NCI-H2196 (cell line): ENCODE data around the gene UBE2D3.
A peak's percentile ranks its signal among the peaks of the same experiment; 100 is the strongest.
"Not testable (repeated sequence)": the region's sequence is repeated elsewhere in the genome, so short reads cannot be mapped to it uniquely, and the experiment has no call there.

Experiments used
- DNase-seq: peaks from one replicate; lab custom pipeline; 2025; ENCODE audit not compliant: unreplicated experiment; lab: John Stamatoyannopoulos, UW

The UBE2D3 gene

DNA sequence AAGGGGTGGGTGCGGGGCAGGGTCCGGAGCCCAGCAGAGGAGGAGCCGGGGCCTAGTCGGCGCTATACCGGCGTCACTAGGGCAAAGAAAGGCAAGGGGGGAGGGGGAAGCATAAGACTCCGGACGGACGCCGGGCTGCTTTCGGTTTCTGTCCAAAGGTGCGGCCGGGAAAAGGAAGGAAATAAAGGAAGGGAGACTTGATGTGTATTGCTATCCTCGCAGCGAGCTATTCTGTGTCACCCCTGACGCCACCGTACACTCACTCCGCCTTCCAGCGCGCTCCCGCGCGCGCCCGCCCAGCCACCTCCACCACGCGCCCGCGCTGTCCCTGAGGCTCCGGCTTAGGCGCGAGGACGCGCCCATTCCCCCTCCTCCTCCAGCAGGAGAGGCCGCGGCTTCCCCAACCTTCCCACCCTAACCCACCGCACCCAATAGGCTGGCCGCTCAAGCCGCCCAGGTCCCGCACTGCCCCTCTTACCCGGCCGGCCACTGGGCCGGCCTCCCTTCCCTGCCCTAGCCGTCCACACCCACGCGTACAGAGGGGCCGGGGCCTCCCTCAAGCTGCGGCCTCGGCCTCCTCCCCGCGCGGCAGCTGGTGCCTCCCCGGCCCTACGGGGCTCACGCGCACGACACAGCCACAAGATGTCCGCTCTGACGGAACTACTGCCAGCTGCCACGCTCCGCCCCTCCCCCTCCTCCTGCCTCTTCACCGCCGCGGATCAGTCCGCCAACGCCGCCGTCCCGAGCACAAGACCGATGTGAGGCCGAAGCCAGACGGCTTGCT lies at the start of gene UBE2D3:
Gene UBE2D3 (minus strand): TSS at position 662 of the 784 bp plus-strand sequence. CDS start 1,043 bp downstream, outside the sequence.
- DNase-seq, result peak; percentile 79

DNA sequence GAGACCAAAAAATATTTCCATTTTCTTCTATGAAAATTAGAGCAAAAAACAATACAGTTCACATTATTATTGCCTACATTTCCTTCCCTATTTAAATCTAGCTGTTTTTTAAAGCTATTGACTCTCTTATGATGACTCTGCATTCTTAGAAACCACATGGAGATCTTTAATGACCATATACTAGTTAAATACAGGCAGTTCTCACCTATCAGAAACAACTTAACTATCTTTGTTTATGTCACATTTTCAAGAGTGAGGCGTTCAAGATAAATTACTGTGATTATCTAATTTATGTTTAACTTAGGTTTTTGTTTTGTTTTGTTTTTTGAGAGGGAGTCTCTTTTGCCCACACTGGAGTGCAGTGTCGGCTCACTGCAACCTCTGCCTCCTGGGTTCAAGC lies 44.4 kb upstream of the UBE2D3 start:
- no peak for DNase-seq

DNA sequence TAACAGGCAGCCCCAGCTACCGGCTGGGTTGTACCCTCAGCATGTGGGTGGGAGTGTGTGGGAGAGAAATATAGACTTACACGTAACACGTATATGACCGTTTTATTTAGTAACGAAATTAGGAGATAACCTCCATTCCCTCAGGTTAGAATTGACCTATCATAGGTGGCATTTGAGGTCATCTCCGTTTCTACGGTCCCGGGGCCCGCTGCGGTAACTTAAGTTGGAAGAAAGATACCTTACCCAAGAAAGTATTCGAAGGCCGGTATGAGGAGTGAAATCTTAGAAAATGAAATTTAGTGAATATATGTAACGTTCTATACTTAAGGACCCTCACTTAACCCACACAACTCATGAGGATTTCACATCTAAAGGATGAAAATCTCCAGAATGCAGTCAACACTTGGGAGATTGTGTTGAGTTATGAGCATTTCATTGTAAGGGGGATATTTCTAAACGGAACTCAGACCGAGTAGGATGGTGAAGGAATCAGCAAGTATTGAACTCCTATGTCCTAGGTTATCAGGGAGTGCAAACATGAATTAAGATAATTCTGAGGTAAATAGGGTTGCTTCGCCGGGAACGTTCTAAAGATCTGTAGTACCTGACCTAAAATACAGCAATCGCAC lies 42.3 kb upstream of the UBE2D3 start:
- no peak for DNase-seq

DNA sequence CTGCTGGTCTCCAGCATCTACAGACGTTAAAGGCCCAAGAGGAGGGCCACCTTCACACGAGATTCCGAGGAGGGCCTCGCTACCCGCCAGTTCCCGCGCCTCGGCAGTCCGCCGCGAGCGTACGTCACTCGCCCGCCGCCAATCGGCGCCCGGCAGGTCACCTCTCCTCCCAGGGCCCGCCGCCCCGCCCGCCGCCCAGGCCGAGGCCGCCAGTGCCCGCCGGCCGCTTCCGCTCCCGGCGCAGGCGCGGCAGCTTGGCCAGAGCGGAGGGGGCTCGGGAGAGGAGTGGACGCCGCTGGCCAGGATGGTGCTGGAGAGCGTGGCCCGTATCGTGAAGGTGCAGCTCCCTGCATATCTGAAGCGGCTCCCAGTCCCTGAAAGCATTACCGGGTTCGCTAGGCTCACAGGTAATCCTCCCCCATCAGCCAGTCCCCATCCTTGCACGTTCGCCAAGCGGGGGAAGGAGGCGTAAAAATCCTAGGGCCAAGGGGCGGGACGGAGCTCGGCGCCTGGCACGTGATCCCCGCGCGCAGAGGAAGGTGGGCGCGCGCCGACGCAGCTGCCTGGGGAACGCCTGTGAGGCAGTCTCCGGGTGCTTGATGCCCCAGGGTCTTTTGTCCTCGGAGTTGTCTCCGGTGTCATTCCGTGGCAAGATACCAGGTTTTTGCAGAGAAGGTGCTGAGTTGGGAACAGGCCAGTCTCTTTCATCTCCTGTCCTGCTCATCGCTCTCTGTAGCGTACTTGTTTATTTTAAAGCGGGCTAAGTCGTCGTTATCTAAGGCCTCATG lies 41.6 kb upstream of the UBE2D3 start, which contains the start of gene CISD2:
Gene CISD2 (plus strand): TSS at position 212 of the 788 bp plus-strand sequence. CDS start 93 bp downstream, at position 305.
- peak; percentile 82 for DNase-seq

DNA sequence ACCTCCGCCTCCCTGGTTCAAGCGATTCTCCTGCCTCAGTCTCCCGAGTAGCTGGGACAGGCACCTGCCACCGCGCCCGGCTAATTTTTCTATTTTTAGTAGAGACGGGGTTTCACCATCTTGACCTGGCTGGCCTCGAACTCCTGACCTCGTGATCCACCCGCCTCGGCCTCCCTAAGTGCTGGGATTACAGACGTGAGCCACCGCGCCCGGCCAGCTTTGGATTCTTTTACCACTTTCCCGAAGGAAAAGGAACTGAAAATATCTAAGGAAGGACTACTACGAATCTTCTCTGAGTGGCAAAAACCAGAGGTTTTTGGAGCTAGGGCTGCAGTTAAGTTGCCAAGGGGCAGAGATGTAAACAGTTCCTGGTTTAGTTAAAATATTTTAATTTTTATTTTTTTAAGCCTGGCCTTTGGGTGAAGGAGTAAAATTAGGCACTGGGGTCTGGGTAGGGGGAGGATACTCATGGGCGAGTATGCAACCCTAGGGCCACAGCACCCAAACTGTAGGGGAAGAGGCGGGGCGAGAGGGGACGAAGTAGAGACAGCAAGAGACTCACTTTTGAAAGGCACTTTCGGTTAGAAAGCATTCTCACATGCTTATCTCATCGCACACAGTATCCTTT lies 40.9 kb upstream of the UBE2D3 start:
- DNase-seq, result peak; percentile 30

DNA sequence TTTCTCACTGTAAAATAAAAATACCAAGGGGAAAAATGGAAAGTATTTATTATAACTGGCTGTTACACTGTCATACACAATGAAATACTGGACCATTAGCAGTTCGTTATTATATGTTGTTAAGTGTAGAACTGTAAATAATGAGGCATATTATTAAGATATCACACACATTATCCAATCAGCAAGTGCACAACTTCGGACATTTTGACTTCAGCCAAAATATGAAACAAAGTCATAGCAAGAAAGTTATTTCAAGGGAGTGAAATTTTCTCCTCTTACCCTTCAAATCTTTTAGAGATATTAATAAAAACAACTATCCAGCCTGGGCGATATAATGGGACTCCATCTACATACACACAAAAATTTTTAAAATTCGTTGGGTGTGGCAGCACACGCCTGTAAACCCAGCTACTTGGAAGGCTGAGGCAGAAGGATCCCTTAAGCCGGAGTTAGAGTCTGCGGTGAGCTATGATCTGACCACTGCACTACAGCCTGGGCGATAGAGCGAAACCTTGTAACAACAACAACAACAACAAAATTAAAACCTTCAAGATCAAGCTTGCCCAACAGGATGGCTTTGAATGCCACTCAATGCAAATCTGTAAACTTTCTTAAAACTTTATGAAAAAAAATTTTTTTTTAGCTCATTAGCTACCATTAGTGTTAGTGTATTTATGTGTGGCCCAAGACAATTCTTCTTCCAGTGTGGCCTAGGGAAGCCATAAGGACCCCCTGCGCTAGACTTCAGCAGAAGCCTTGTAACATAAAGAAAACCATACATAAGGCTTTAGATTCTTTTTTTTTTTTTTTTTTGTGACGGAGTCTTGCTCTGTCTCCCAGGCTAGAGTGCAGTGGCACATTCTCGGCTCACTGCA lies 40.2 kb upstream of the UBE2D3 start:
- DNase-seq, result no peak

DNA sequence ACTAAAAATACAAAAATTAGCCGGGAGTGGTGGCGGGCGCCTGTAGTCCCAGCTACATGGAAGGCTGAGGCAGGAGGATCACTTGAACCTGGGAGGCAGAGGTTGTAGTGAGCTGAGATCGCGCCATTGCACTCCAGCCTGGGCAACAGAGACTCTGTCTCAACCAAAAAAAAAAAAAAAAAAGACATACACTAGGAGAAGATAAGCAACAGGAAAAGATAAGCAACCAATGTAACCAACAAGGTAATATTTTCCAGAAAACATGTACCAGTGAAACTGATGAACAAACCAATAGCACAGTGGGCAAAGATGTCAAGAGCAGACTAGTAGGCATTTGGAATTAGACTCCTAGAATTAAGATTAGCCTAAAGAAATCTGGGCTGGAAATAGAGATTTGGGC lies 38.0 kb upstream of the UBE2D3 start:
- not testable (repeated sequence) for DNase-seq

DNA sequence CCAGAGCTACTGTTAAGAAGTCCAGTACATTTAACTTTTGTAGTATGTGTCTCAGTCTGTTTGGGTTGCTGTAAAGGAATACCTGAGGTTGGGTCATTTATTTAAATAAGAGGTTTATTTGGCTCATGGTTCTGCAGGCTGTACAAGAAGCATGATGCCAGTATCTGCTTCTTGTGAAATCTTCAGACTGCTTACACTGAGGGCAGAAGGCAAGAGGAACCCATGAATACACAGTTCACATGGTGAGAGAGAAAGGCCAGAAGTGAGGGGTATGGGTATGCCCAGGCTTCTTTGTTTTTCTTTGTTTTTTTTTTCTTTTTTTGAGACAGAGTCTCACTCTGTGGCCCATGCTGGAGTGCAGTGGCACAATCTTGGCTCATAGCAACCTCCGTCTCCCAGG lies 35.4 kb upstream of the UBE2D3 start:
- DNase-seq, result no peak

DNA sequence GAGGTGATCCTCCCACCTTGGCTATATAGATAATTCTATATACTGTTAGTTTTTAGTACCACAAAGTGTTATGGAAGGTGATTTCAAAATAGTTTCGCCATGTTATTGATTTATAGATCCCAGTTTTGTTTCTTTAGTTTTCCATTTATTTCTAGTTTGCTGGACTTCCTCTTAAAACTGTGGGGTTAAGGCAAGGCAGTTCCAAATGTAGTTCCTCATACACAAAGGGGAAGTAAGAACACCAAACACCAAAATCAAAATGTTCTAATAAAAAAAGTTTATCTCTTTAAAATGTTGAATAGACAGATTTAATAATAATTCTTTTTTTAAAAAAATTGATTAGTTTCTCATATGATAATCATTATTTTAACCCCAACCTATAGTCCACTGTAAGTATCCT lies 34.7 kb upstream of the UBE2D3 start:
- no peak for DNase-seq

DNA sequence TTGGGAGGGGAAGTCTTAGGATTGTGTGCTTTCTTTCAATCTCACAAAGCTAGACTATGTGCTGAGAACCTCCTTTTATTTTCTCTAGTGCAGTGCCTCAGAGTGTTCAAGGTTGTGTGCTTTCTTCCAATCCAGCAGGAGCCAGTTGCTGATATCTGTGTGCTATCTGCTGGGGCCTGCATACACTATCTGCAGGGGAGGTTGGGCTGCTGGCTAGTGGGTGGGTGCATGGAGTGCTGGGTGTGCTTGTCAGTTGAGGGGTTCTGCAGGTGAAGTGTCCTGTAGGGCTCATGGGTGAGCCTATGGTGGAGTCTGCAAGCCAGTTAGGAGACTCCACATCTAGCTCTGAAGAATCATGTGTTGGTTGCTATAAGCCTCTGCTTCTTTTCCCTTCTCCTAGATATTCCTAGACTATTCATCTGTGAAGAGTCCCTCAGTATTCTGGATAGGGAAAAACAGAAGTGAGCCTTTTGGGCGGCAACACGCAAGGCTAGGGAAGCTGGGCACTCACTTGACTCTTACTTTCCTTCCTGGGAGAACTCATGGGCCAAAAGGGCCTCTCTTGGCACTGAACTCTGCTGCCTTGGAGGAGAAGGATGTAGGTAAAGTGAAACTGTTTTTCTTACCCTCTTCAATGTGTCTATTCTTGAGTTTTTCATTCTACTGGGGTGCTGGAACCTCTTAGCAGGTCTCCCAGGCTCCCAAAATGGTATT lies 33.4 kb upstream of the UBE2D3 start:
- DNase-seq, result no peak

DNA sequence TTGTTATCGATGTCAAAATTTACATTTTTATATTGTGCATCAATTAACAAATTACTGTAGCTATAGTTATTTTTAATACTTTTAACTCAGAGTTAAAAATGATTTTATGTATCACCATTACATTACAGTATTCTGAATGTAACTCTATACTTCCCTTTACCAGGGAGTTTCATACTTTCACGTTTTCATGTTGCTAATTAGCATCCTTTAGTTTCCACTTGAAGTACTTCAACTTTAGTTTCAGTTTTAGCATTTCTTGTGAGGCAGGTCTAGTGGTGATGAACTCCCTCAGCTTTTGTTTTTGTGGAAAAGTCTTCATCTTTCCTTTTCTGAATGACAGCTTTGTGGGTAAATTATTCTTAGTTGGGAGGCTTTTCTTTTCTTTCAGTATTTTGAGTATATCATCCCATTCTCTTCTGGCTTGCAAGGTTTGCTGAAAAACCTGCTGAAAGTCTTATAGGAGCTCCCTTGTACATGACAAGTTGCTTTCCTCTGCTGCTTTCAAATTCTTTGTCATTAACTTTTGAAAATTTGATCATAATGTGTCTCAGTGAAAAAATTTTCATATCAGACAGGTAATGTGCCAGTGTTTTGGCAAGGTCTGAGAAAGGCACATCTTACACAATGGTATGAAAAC lies 31.6 kb upstream of the UBE2D3 start:
- no peak for DNase-seq

DNA sequence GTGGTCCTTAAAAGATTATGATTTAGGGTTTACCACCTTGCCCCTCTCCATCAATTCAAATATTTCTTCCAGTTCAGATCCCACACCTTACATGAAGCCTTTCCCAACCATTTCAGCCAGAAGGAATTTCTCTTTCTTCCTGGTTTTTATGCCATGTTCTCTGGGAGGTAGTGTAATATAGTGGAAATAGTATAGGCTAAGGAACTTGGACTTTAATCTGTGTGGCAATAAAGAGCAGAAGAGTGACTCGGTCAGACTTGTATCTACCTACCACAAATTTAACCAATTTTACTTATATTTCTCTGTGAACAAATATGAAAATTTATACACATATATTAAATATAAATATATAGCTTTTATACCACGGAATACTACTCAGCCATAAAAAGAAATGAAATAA lies 23.0 kb upstream of the UBE2D3 start:
- DNase-seq, result no peak

DNA sequence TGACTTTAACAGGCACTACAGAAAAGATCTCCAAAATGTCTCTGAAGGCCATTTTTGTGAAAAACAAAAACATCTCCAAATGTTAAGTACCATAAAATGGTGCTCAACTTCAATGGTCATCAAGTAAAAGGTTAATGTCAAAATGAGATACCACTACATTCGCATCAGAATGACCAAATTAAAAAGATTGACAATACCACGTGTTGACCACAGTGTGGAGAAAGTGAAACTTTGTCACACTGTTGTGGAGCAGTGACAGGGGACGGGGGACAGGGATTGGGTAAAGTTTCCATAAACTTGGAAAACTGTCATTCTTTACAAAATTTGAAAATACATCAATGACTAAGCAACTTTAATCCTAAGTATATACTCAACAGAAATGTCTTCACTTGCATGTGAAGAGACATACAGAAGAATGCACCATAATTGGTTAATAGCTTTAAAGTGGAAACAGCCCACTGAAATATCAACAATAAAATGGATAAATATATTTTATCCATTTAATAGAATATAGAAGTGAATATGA lies 22.3 kb upstream of the UBE2D3 start:
- no peak for DNase-seq

DNA sequence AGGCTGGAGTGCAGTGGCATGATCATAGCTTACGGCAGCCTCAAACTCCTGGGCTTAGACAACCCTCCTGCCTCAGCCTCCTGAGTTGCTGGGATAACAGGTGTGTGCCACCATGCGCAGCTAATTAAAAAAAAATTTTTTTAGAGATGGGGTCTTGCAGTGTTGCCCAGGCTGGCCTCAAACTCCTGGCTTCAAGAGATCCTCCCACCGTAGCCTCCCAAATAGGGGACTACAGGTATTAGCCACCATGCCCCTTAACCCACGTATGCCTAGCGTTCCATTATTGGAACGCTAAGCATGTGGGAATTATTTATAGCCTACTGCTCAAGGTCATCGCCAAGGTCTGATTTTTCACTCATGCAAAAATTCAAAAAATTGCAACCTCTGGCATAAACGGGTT lies 20.3 kb upstream of the UBE2D3 start:
- DNase-seq, result no peak

DNA sequence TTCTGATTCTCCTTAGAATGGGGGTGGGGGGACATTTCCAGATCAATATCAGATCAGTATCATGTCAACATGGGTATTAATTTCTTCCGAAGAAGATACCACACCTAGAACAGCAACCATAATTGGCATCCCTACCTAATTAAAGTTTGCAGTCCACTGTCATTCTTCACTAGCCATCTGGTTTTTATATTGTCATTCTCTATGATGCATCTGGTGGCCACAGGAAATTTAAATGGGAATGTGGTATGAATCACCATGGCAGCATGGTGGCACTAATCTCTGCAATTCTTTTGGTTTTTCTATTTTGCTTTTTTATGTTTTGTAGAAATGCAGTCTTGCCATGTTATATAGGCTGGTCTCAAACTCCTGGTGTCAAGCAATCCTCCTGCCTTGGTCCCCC lies 16.6 kb upstream of the UBE2D3 start:
- DNase-seq, result no peak

DNA sequence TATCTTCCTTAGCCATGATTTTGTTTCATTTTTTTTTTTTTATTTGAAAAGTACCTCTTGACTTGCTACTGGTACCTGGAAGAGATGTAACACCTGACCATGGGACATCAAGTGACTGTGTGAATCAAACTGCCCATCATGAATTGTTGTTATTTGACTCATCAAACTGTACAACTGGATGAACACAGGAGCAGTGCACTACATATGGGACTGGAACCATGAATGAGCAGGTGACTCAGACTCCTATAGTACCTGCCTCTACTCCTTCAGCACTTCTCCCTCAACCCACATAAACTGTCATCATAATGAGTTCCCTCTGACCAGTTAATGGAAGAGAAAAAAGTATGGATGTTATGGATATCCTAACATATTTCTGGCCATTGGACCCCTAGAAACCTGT lies 15.9 kb upstream of the UBE2D3 start:
- no peak for DNase-seq

DNA sequence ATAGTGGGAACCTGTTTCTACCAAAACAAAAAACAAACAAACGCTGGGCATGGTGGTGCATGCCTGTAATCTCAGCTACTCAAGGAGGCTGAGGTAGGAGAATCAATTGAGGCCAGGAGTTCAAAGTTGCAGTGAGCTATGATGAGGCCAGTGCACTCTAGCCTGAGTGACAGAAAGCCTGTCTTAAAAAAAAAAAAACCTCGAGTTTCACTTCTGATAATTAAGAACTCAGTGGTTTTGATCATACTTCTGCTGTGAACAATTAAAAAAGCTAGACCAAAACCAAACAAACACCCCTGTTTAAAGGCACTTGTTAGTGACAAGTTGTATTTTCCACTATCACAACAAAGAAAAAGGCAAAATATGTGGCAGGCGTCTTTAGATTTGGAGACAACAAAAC lies 15.0 kb upstream of the UBE2D3 start:
- no peak for DNase-seq

DNA sequence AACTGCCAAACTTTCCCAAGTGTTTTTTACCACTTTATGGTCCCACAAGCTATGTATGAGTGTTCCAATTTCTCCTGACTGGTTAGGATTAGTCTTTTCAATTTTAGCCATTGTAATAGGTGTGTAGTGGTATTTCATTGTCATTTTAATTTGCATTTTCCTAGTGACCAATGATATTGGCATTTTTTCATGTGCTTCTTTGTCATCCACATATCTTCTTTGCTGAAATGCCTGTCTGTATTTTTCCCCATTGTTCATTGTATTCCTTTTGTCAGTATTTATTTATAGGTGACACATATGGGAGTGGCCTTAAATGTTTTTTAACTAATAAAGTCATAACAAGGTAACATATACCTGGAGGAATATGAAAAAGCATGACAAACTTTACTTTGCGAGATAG lies 9.2 kb upstream of the UBE2D3 start:
- no peak for DNase-seq

DNA sequence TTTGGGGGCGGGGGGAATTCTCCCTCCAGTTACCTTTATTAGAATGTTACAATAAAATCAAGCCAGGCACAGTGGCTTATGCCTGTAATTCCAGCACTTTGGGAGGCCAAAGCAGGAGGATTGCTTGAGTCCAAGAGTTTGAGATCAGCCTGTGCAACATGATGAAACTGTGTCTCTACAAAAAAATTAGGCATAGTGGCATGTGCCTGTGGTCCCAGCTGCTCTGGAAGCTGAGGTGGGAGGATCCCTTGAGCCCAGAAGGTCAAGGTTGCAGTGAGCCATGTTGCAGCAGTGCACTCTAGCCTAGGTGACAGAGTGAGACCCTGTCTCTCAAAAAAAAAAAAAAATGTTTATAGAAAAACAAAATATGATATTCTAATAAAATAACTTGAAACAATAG lies 5.3 kb upstream of the UBE2D3 start:
- DNase-seq, result no peak
